ENCODE measurements around the gene DPCD.

DPCD gene

GRCh38 chr10:101587725-101588653 lies at the start of gene DPCD, which contains the start of gene POLL:
Gene DPCD (plus strand): TSS chr10:101588321. CDS start chr10:101588337, 16 bp downstream.
Gene POLL (minus strand): TSS chr10:101588257. CDS start chr10:101587360, 897 bp downstream.
- peak; percentile 94 for DNase-seq (ENCODE audit: low spot score)

- DNase-seq (ENCODE audit: low spot score), result no peak
Measured at GRCh38 chr10:101538446-101538845, 49.7 kb upstream of the DPCD start.

- DNase-seq (ENCODE audit: low spot score), result no peak
Measured at GRCh38 chr10:101545898-101546297, 42.2 kb upstream of the DPCD start.

GRCh38 chr10:101550965-101551364 lies 37.2 kb upstream of the DPCD start:
- DNase-seq (ENCODE audit: low spot score), result no peak

GRCh38 chr10:101552442-101552841 lies 35.7 kb upstream of the DPCD start:
- DNase-seq (ENCODE audit: low spot score), result no peak

GRCh38 chr10:101557541-101557940 lies 30.6 kb upstream of the DPCD start:
- DNase-seq (ENCODE audit: low spot score), result no peak

GRCh38 chr10:101558204-101558603 lies 29.9 kb upstream of the DPCD start:
- DNase-seq (ENCODE audit: low spot score), result no peak

GRCh38 chr10:101558671-101559595 lies 29.2 kb upstream of the DPCD start:
- DNase-seq (ENCODE audit: low spot score), result no peak

GRCh38 chr10:101559596-101560297 lies 28.4 kb upstream of the DPCD start:
- no peak for DNase-seq (ENCODE audit: low spot score)

- no peak for DNase-seq (ENCODE audit: low spot score)
Measured at GRCh38 chr10:101560298-101561067, 27.6 kb upstream of the DPCD start.

- no peak for DNase-seq (ENCODE audit: low spot score)
Measured at GRCh38 chr10:101561068-101561915, 26.8 kb upstream of the DPCD start.

GRCh38 chr10:101562231-101562630 lies 25.9 kb upstream of the DPCD start:
- DNase-seq (ENCODE audit: low spot score), result no peak

- DNase-seq (ENCODE audit: low spot score), result no peak
Measured at GRCh38 chr10:101563007-101563406, 25.1 kb upstream of the DPCD start.

- no peak for DNase-seq (ENCODE audit: low spot score)
Measured at GRCh38 chr10:101563497-101564040, 24.6 kb upstream of the DPCD start.

- DNase-seq (ENCODE audit: low spot score), result no peak
Measured at GRCh38 chr10:101564490-101564991, 23.6 kb upstream of the DPCD start.

- no peak for DNase-seq (ENCODE audit: low spot score)
Measured at GRCh38 chr10:101565370-101565900, 22.7 kb upstream of the DPCD start.

GRCh38 chr10:101565936-101566332 lies 22.2 kb upstream of the DPCD start:
- no peak for DNase-seq (ENCODE audit: low spot score)

GRCh38 chr10:101566333-101567164 lies 21.6 kb upstream of the DPCD start:
- peak; percentile 33 for DNase-seq (ENCODE audit: low spot score)

Measured in putamen (tissue), 1 donor.